ENCODE measurements around the gene NKTR.

The NKTR gene

GRCh38 chr3:42653560-42654330 is 53.3 kb downstream of the NKTR start, which contains the start of gene ZBTB47:
ZBTB47 (plus strand) TSS chr3:42653697; CDS start chr3:42658356, 4,659 bp downstream.
- no peaks in the 10 kb centered on the region for H3K9me2 ChIP-seq (replicated peaks; ENCODE audit: insufficient read depth, low read length)
- no peaks in the 10 kb centered on the region for H3K36me3 ChIP-seq (replicated peaks; ENCODE audit: insufficient read depth, low read length)
- no peaks in the 10 kb centered on the region for H3K27me3 ChIP-seq (replicated peaks; ENCODE audit: insufficient read depth, low read length)
- no peaks in the 10 kb centered on the region for H3K79me2 ChIP-seq (ENCODE audit: low read length)
- no peaks in the 10 kb centered on the region for H3F3A ChIP-seq (ENCODE audit: insufficient read depth, low read length)
- H3K9me3 ChIP-seq (replicated peaks; ENCODE audit: insufficient read depth, low read length) = no peaks in the 10 kb centered on the region
- H3K27ac ChIP-seq (ENCODE audit: low read length) = no peak within 1 kb of the TSS
- peak within 1 kb of the TSS; percentile 51 for H3K4me3 ChIP-seq (ENCODE audit: low read length)
- TF ChIP-seq EZH2phosphoT487 (IDR thresholded peaks at IDR 0.05; ENCODE audit: low read length) = no peak
- no peak within 1 kb of the TSS for H3K9ac ChIP-seq (ENCODE audit: low read length)
- no peaks in the 10 kb centered on the region for H3K4me1 ChIP-seq (ENCODE audit: low read length)
- H4K20me1 ChIP-seq (ENCODE audit: insufficient read depth, low read length) = no peaks in the 10 kb centered on the region
- peak within 1 kb of the TSS; percentile 51; the same call in 1 of the 2 replicates for H2AFZ ChIP-seq (ENCODE audit: low read length)
- DNase-seq = no peak
- H3K4me2 ChIP-seq (ENCODE audit: low read depth, low read length) = peak within 1 kb of the TSS; percentile 62

DNA sequence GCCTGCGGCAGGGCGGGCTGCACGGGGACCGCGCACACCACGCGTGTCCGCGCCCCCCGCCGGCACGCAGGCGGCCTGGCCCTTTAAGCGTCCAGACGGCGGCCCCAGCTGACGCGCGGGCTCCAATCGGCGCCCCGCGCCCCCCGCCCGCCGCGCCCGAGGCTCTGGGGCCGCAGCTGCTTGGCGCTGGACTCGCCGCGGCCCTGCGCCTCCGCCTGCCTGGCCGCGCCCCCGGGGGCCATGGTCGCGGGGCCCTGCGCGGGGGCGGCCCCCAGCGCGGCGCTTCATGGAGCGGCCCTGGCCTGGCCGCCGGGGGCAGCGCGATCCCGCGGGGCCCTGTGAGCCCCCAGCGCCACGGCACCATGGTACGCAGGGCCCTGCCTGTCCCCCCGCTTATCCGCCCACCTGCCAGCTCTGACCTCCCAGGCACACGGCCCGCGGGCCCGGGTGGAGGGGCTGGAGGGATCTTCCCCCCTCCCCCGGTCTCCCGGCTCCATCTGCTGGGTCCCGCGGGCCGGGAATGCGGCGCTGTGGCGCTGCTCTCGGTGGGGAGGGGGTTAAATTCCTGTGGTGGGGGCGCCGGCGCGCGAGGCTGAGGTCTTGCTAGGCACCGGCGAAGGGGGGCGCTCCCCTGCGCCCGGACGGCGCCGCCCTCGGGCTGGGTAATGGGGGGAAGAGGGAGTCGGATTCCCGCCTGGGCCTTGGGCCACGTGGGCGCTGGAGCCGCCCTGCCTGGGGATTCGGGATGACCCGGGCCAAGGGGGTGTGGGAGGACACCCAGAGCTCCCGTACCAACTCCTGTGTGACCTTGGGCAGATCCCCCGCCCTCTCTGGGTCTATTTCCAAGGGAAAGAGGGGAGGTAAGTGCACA is 54.1 kb downstream of the NKTR start:
- no peak for DNase-seq
- Histone ChIP-seq H3K4me2 (ENCODE audit: low read depth, low read length) (peak overlapping the region; percentile 62; the same call in 1 of the 2 replicates), H3K79me2 (ENCODE audit: low read length) (no peaks in the 10 kb centered on the region), H3K9ac (ENCODE audit: low read length) (no peak overlapping the region), H4K20me1 (ENCODE audit: insufficient read depth, low read length) (no peaks in the 10 kb centered on the region), H3K9me2 (replicated peaks; ENCODE audit: insufficient read depth, low read length) (no peaks in the 10 kb centered on the region), H3K27me3 (replicated peaks; ENCODE audit: insufficient read depth, low read length) (no peaks in the 10 kb centered on the region), H3K36me3 (replicated peaks; ENCODE audit: insufficient read depth, low read length) (no peaks in the 10 kb centered on the region), H3K9me3 (replicated peaks; ENCODE audit: insufficient read depth, low read length) (no peaks in the 10 kb centered on the region), H3K4me3 (ENCODE audit: low read length) (peak overlapping the region; percentile 51; the same call in 1 of the 2 replicates), H3K27ac (ENCODE audit: low read length) (no peak overlapping the region), H2AFZ (ENCODE audit: low read length) (peak overlapping the region; percentile 51), H3K4me1 (ENCODE audit: low read length) (no peaks in the 10 kb centered on the region), H3F3A (ENCODE audit: insufficient read depth, low read length) (no peaks in the 10 kb centered on the region)
- TF ChIP-seq CTCF (IDR thresholded peaks at IDR 0.05; ENCODE audit: low read length) = no peak
- no peak for TF ChIP-seq EZH2 (optimal IDR thresholded peaks at IDR 0.05; ENCODE audit: low read depth, low read length)
- no peak for TF ChIP-seq EZH2phosphoT487 (IDR thresholded peaks at IDR 0.05; ENCODE audit: low read length)

- no peak for DNase-seq
- no peak overlapping the region for H3K4me2 ChIP-seq (ENCODE audit: low read depth, low read length)
Measured at GRCh38 chr3:42655331-42655888, 54.9 kb downstream of the NKTR start.

More at GRCh38 chr3:42655331-42655888, 54.9 kb downstream of the NKTR start:
- no peaks in the 10 kb centered on the region for H3K36me3 ChIP-seq (replicated peaks; ENCODE audit: insufficient read depth, low read length)
- no peak overlapping the region for H3K4me3 ChIP-seq (ENCODE audit: low read length)
- H3K9ac ChIP-seq (ENCODE audit: low read length) = no peak overlapping the region
- H4K20me1 ChIP-seq (ENCODE audit: insufficient read depth, low read length) = no peaks in the 10 kb centered on the region
- no peaks in the 10 kb centered on the region for H3K27me3 ChIP-seq (replicated peaks; ENCODE audit: insufficient read depth, low read length)
- no peaks in the 10 kb centered on the region for H3K9me2 ChIP-seq (replicated peaks; ENCODE audit: insufficient read depth, low read length)
- H3K27ac ChIP-seq (ENCODE audit: low read length) = no peak overlapping the region
- TF ChIP-seq EZH2 (optimal IDR thresholded peaks at IDR 0.05; ENCODE audit: low read depth, low read length) (no peak), CTCF (IDR thresholded peaks at IDR 0.05; ENCODE audit: low read length) (no peak)
- no peaks in the 10 kb centered on the region for H3F3A ChIP-seq (ENCODE audit: insufficient read depth, low read length)
- no peak overlapping the region for H2AFZ ChIP-seq (ENCODE audit: low read length)
- no peaks in the 10 kb centered on the region for H3K9me3 ChIP-seq (replicated peaks; ENCODE audit: insufficient read depth, low read length)
- no peaks in the 10 kb centered on the region for H3K79me2 ChIP-seq (ENCODE audit: low read length)
- no peaks in the 10 kb centered on the region for H3K4me1 ChIP-seq (ENCODE audit: low read length)
